B cell (primary cell): Measurements from ENCODE around the gene GLIPR2. TPM values are rescaled to one million over a fixed set of nuclear protein-coding genes. Genes with fewer than 3 reads are reported as not detected.

ENCODE experiments used
- ATAC-seq: fragments of 200-7000 bp; cut with Tn5 transposase; one replicate; pipeline ENCODE4 v1.10.0; 2021; ENCODE audit warnings: low read depth, mild to moderate bottlenecking, moderate number of reproducible peaks, moderate library complexity
- CTCF ChIA-PET: fragments of 350-600 bp; sonication (Branson Sonifier 250); formaldehyde crosslinking; loops from one replicate; lab custom pipeline; 2021; ENCODE audit warnings: antibody characterized with exemption, inconsistent platforms; lab: Charles Lee
- POLR2A ChIA-PET: fragments of 350-600 bp; sonication (Branson Sonifier 250); formaldehyde crosslinking; loops from one replicate; lab custom pipeline; 2021; ENCODE audit warnings: antibody characterized with exemption; lab: Charles Lee
- DNase-seq: peaks from one replicate; pipeline ENCODE4 v3.0.0; 2013
- H2AFZ ChIP-seq: 2 replicates; pipeline ENCODE4 v1.6.1; 2012; ENCODE audit warnings: mild to moderate bottlenecking, low read depth, low read length; ENCODE audit not compliant: insufficient read depth, poor library complexity, severe bottlenecking
- H3K27ac ChIP-seq, 2 donors: 1 replicate in 1 of 2; 2 replicates in 1 of 2; pipeline ENCODE4 v1.5.1; 2012 to 2013; ENCODE audit warnings: low read length in 2 of 2, mild to moderate bottlenecking in 2 of 2, moderate library complexity in 1 of 2
- H3K27me3 ChIP-seq, 4 experiments: fragments of 200-600 bp in 1 of 4; sonication (generic) in 1 of 4; replicated peaks in 1 of 4; 1 replicate in 2 of 4; 2 replicates in 2 of 4; pipeline versions ENCODE4 v1.6.1 to v1.7.0; 2013 to 2016; ENCODE audit warnings: low read length in 3 of 4, mild to moderate bottlenecking in 2 of 4, mixed read lengths in 1 of 4, moderate library complexity in 1 of 4; ENCODE audit not compliant: insufficient read depth in 4 of 4, control insufficient read depth in 3 of 4; ENCODE audit errors: control extremely low read depth in 1 of 4
- H3K36me3 ChIP-seq, 2 experiments: replicated peaks in 1 of 2; 1 replicate in 1 of 2; 2 replicates in 1 of 2; pipeline versions ENCODE4 v1.6.1 to v1.7.1; 2013; ENCODE audit warnings: low read length in 1 of 2; ENCODE audit not compliant: insufficient read depth in 2 of 2, control insufficient read depth in 1 of 2; ENCODE audit errors: control extremely low read depth in 1 of 2, extremely low read depth in 1 of 2
- H3K4me1 ChIP-seq, 2 donors: fragments of 200-600 bp in 1 of 2; sonication (generic) in 1 of 2; 1 replicate in 1 of 2; 2 replicates in 1 of 2; pipeline versions ENCODE4 v1.5.1 to v1.6.1; 2013 to 2017; ENCODE audit warnings: low read length in 2 of 2; ENCODE audit not compliant: control insufficient read depth in 2 of 2, insufficient read depth in 2 of 2
- H3K4me2 ChIP-seq: replicated peaks from 2 replicates; pipeline ENCODE3; 2012; ENCODE audit warnings: mild to moderate bottlenecking, low read depth, low read length; ENCODE audit not compliant: poor library complexity, severe bottlenecking
- H3K4me3 ChIP-seq, 5 experiments: fragments of 200-600 bp in 1 of 5; sonication (generic) in 1 of 5; 1 replicate in 3 of 5; 2 replicates in 2 of 5; pipeline versions ENCODE4 v1.5.1 to v1.7.0; 2011 to 2016; ENCODE audit warnings: low read length in 4 of 5, mild to moderate bottlenecking in 4 of 5, low read depth in 2 of 5, control low read depth in 1 of 5, moderate library complexity in 1 of 5; ENCODE audit not compliant: insufficient read depth in 1 of 5; ENCODE audit errors: control extremely low read depth in 1 of 5, extremely low read depth in 1 of 5
- H3K79me2 ChIP-seq: fragments of 200-600 bp; sonication (generic); one replicate; pipeline ENCODE4 v1.6.0; 2016; ENCODE audit warnings: low read length; ENCODE audit not compliant: control insufficient read depth, insufficient read depth
- H3K9ac ChIP-seq: fragments of 200-600 bp; sonication (generic); 2 replicates; pipeline ENCODE4 v1.6.1; 2017; ENCODE audit warnings: mild to moderate bottlenecking, low read length, moderate library complexity
- H3K9me3 ChIP-seq, 3 donors: one replicate each; pipeline versions ENCODE4 v1.6.1 to v1.7.1; 2013; ENCODE audit warnings: low read length in 2 of 3; ENCODE audit not compliant: control insufficient read depth in 2 of 3, insufficient read depth in 1 of 3; ENCODE audit errors: control extremely low read depth in 1 of 3
- H4K20me1 ChIP-seq: 2 replicates; pipeline ENCODE4 v1.6.0; 2012; ENCODE audit warnings: mild to moderate bottlenecking, low read length; ENCODE audit not compliant: insufficient read depth, control insufficient read depth, poor library complexity, severe bottlenecking
- H3K27ac Mint-ChIP-seq: one replicate; pipeline ENCODE4 v1.8.0; 2021; ENCODE audit warnings: mixed read lengths
- H3K27me3 Mint-ChIP-seq: one replicate; pipeline ENCODE4 v1.8.0; 2021; ENCODE audit warnings: mixed read lengths
- H3K4me1 Mint-ChIP-seq: one replicate; pipeline ENCODE4 v1.8.0; 2021; ENCODE audit warnings: mixed read lengths
- H3K4me3 Mint-ChIP-seq: one replicate; pipeline ENCODE4 v1.8.0; 2021; ENCODE audit warnings: mixed read lengths
- H3K9me3 Mint-ChIP-seq: one replicate; pipeline ENCODE4 v1.8.0; 2022; ENCODE audit warnings: mixed read lengths; ENCODE audit not compliant: insufficient read depth
- EZH2 ChIP-seq: IDR thresholded peaks from 2 replicates; pipeline ENCODE4 v1.6.1; 2012; ENCODE audit warnings: borderline replicate concordance, low read depth, mild to moderate bottlenecking, moderate library complexity, low read length; ENCODE audit not compliant: insufficient read depth, poor library complexity, severe bottlenecking
- WGBS: methylation state at CpG from one replicate; pipeline ENCODE4 v1.1.5; 2013; ENCODE audit warnings: missing lambda C conversion rate; ENCODE audit not compliant: insufficient coverage; 5-methylcytosine and 5-hydroxymethylcytosine counted together
- intact Hi-C: fragments of 100-400 bp; cut with micrococcal nuclease; formaldehyde crosslinking; loops from one replicate; pipeline ENCODE4 v1.10.0; 2022
- polyA plus RNA-seq: library from polyadenylated mRNA; depleted of rRNA; stranded (reverse); fragments of >200 nt; gene quantifications from 2 replicates; pipeline ENCODE4 v1.2.3, GENCODE V29; 2012
- total RNA-seq, 2 donors: library from RNA; stranded (reverse); fragments of 120-200 nt in 1 of 2; gene quantifications; 1 replicate in 1 of 2; 2 replicates in 1 of 2; pipeline versions ENCODE4 v1.2.3 to v1.2.4, GENCODE V29; 2013 to 2022
- TF ChIP-seq, protein P1 (sequence below): fragments of 200-600 bp; IDR thresholded peaks from one replicate; pipeline ENCODE4 v1.8.0; 2022; ENCODE audit warnings: antibody characterized with exemption, mild to moderate bottlenecking

Gene GLIPR2
- total and polyA plus RNA-seq, 2 donors (not counting 1 experiment from before 2014, with no cell fraction given) = 13.7 to 14.6 TPM

DNA sequence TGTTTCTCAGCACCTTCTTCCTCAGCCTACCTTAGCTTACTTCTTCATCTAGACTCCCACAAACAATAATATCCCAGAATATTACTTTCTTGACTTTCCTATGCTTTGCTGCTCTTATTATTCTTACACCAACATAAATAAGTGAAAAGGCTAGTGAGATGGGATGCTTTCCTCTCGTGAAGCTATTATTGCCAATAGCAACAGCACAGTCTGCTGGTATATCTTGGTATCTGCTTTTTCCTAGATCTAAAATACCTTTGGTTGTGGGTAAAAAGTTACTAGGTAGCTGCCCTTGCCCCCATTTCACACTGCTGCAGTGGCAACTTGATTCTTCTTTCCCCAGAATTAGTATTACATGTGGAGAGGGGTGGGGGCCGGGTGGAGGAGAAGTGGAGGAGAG, 26.1 kb upstream of the GLIPR2 start:
- Histone ChIP-seq H3K36me3 (peaks cover 0 to 3% of the 10 kb centered on the region in 2 experiments), H3K9me3 (no peaks in the 10 kb centered on the region), H3K9ac (no peak overlapping the region), H4K20me1 (no peaks in the 10 kb centered on the region), H3K79me2 (no peaks in the 10 kb centered on the region), H3K4me1 (no peaks in the 10 kb centered on the region), H2AFZ (no peak overlapping the region), H3K4me2 (no peak overlapping the region), H3K27me3 (no peaks in the 10 kb centered on the region), H3K4me3 (no peak overlapping the region), H3K27ac (no peak overlapping the region)
- Mint-ChIP-seq H3K27me3 (no peaks in the 10 kb centered on the region), H3K9me3 (no peaks in the 10 kb centered on the region), H3K4me3 (no peak overlapping the region), H3K4me1 (no peaks in the 10 kb centered on the region), H3K27ac (no peak overlapping the region)
- WGBS = no CpG with 5 or more reads among the region's 2 CpGs
- POLR2A ChIA-PET = no interaction called here
- DNase-seq = no peak
- TF ChIP-seq, protein P1, sequence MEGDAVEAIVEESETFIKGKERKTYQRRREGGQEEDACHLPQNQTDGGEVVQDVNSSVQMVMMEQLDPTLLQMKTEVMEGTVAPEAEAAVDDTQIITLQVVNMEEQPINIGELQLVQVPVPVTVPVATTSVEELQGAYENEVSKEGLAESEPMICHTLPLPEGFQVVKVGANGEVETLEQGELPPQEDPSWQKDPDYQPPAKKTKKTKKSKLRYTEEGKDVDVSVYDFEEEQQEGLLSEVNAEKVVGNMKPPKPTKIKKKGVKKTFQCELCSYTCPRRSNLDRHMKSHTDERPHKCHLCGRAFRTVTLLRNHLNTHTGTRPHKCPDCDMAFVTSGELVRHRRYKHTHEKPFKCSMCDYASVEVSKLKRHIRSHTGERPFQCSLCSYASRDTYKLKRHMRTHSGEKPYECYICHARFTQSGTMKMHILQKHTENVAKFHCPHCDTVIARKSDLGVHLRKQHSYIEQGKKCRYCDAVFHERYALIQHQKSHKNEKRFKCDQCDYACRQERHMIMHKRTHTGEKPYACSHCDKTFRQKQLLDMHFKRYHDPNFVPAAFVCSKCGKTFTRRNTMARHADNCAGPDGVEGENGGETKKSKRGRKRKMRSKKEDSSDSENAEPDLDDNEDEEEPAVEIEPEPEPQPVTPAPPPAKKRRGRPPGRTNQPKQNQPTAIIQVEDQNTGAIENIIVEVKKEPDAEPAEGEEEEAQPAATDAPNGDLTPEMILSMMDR = no peak
- no peak for TF ChIP-seq EZH2
- no peak for ATAC-seq
- CTCF ChIA-PET = interaction anchor here (8.3 kb wide), 1 partner anchor 7 kb away, joined by 46 read pairs; no protein-coding TSS in a partner anchor
- intact Hi-C loops = no loop called here

DNA sequence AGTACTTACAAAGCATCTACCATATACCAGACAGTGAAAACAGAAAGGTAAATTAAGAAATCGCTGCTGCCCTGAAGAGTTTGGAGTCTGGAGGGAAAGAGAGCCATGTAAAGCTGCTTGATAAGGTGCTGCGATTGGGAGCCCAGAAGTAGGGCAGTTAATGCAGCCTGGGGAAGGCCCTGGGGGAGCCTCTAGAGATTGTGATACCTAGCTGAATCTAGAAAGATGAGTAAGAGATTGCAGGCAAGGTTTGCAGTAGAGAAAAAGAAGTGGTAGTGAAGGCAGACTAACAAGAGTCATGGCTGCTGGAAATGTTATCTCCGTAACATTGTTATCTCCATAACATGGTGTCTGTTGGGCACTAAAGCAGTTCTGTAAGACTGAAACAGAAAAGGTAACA, 24.0 kb upstream of the GLIPR2 start:
- POLR2A ChIA-PET = no interaction called here
- H3K27me3 Mint-ChIP-seq = no peaks in the 10 kb centered on the region
- H3K27me3 ChIP-seq = no peaks in the 10 kb centered on the region

More for the DNA sequence above, 24.0 kb upstream of the GLIPR2 start:
- TF ChIP-seq, protein P1 = no peak
- TF ChIP-seq EZH2 = no peak
- CTCF ChIA-PET = interaction anchor here (4.7 to 8.3 kb wide), 2 partner anchors 9 to 53 kb away, joined by 33 to 46 read pairs; no protein-coding TSS in a partner anchor
- H2AFZ ChIP-seq = no peak overlapping the region
- H3K4me2 ChIP-seq = no peak overlapping the region
- no peak for DNase-seq
- H3K4me3 ChIP-seq = no peak overlapping the region
- Mint-ChIP-seq H3K9me3 (no peaks in the 10 kb centered on the region), H3K4me1 (no peaks in the 10 kb centered on the region), H3K27ac (no peak overlapping the region), H3K4me3 (no peak overlapping the region)
- H3K9ac ChIP-seq = no peak overlapping the region
- H3K9me3 ChIP-seq = no peaks in the 10 kb centered on the region
- no peak for ATAC-seq
- WGBS = 89% methylated on average over 2 of the region's 3 CpGs
- H3K36me3 ChIP-seq = peaks cover 0 to 3% of the 10 kb centered on the region in 2 experiments
- no peak overlapping the region for H3K27ac ChIP-seq
- intact Hi-C loops = no loop called here
- no peaks in the 10 kb centered on the region for H3K79me2 ChIP-seq
- H4K20me1 ChIP-seq = no peaks in the 10 kb centered on the region
- H3K4me1 ChIP-seq = no peaks in the 10 kb centered on the region
